ENCODE results near the gene CEPT1. TPM values are rescaled to one million over a fixed set of nuclear protein-coding genes. Genes with fewer than 3 reads are reported as not detected.

CEPT1 gene
- total and polyA plus RNA-seq, 9 of the 15 experiments (the other 6 are each of a cell fraction or from before 2014, with no cell fraction given), result 24.4 to 72.6 (median 42.4) TPM

GRCh38 chr1:111199881-111200801, 60.1 kb downstream of the CEPT1 start, which contains the start of gene DENND2D (continued):
- peak; percentile 60; the same call in 1 of the 2 replicates for TF ChIP-seq MGA (IDR thresholded peaks at IDR 0.05)
- TF ChIP-seq ZC3H8 (IDR thresholded peaks at IDR 0.05), result no peak
- TF ChIP-seq MCM3 (IDR thresholded peaks at IDR 0.05), result no peak
- no peak for TF ChIP-seq TAF7 (tag; IDR thresholded peaks at IDR 0.05)
- TF ChIP-seq FUS (optimal IDR thresholded peaks at IDR 0.05; ENCODE audit: low read depth, low read length), result no peak
- TF ChIP-seq ZNF644 (tag; IDR thresholded peaks at IDR 0.05; ENCODE audit: low read depth), result no peak
- TF ChIP-seq SMAD4 (CRISPR knock-in tag; conservative IDR thresholded peaks at IDR 0.05), result 0 out of 2 replicates have a peak, but pooled peaks have one; percentile 51
- TF ChIP-seq USF2 (CRISPR knock-in tag; IDR thresholded peaks at IDR 0.05), result peak; percentile 7; the same call in 1 of the 2 replicates
- TF ChIP-seq CCAR2 (IDR thresholded peaks at IDR 0.05; ENCODE audit: low read depth, low read length), result no peak
- TF ChIP-seq PYGO2 (tag; IDR thresholded peaks at IDR 0.05), result peak; percentile 44; the same call in 1 of the 2 replicates
- TF ChIP-seq HES1 (IDR thresholded peaks at IDR 0.05; ENCODE audit: low read depth), result no peak
- peak; percentile 70; the same call in 1 of the 2 replicates for TF ChIP-seq MAX (CRISPR knock-in tag; IDR thresholded peaks at IDR 0.05)
- 0 out of 2 replicates have a peak, but pooled peaks have one; percentile 7 for TF ChIP-seq TCF3 (CRISPR knock-in tag; IDR thresholded peaks at IDR 0.05)
- TF ChIP-seq NONO (IDR thresholded peaks at IDR 0.05; ENCODE audit: low read depth in 2 of 2, low read length in 1 of 2), result no peak

All from K562 (cell line).